BJ (cell line): ENCODE data around the gene CCDC167. TPM values are rescaled to one million over a fixed set of nuclear protein-coding genes. Genes with fewer than 3 reads are reported as not detected.

Source experiments
- CTCF ChIA-PET: fragments of 350-600 bp; formaldehyde crosslinking; extraction: SDS; loops from one replicate; lab custom pipeline; 2021; ENCODE audit warnings: antibody characterized with exemption, inconsistent platforms; lab: Yijun Ruan, JAX
- POLR2A ChIA-PET: fragments of 300-600 bp; sonication (Branson Sonifier 250); formaldehyde crosslinking; extraction: SDS; loops from one replicate; lab custom pipeline; 2021; ENCODE audit warnings: antibody characterized with exemption; lab: Charles Lee
- DNase-seq: peaks from one replicate; pipeline ENCODE4 v3.0.0-alpha.2; 2011; ENCODE audit warnings: low read depth
- H3K27me3 ChIP-seq: 2 replicates; pipeline ENCODE4 v1.6.0; 2011; ENCODE audit warnings: low read length; ENCODE audit not compliant: control insufficient read depth, insufficient read depth
- H3K36me3 ChIP-seq: 2 replicates; pipeline ENCODE4 v1.5.1; 2011; ENCODE audit warnings: low read length; ENCODE audit not compliant: control insufficient read depth, insufficient read depth
- H3K4me3 ChIP-seq: 2 replicates; pipeline ENCODE4 v1.5.1; 2011; ENCODE audit warnings: low read depth, mild to moderate bottlenecking, control low read depth, low read length
- CTCF ChIP-seq: IDR thresholded peaks from 2 replicates; pipeline ENCODE4 v1.5.1; 2011; ENCODE audit warnings: low read depth, mild to moderate bottlenecking, control low read depth, inconsistent platforms, low read length, moderate library complexity; ENCODE audit not compliant: insufficient read depth
- polyA plus RNA-seq: library from polyadenylated mRNA; depleted of rRNA; stranded (reverse); fragments of >200 nt; gene quantifications from 2 replicates; pipeline ENCODE4 v1.2.3, GENCODE V29; 2011

CCDC167 gene
- polyA plus RNA-seq, 1 experiment = 31.8 TPM

GRCh38 chr6:37492236-37492972, 7.3 kb downstream of the CCDC167 start:
- no peak for TF ChIP-seq CTCF
- Histone ChIP-seq H3K4me3 (no peak overlapping the region), H3K27me3 (no peaks in the 10 kb centered on the region), H3K36me3 (no peaks in the 10 kb centered on the region)
- DNase-seq = no peak
- ChIA-PET POLR2A (no interaction called here), CTCF (interaction anchor here (0.9 to 1.5 kb wide), 4 partner anchors 15 to 199 kb away, joined by 3 to 4 read pairs (median 3); no protein-coding TSS in a partner anchor)

GRCh38 chr6:37491830-37492208, 7.9 kb downstream of the CCDC167 start:
- no peak for TF ChIP-seq CTCF
- no peaks in the 10 kb centered on the region for H3K27me3 ChIP-seq
- ChIA-PET CTCF (interaction anchor here (0.9 to 1.5 kb wide), 4 partner anchors 15 to 199 kb away, joined by 3 to 4 read pairs (median 3); no protein-coding TSS in a partner anchor), POLR2A (no interaction called here)
- H3K36me3 ChIP-seq = no peaks in the 10 kb centered on the region
- no peak for DNase-seq
- no peak overlapping the region for H3K4me3 ChIP-seq

- CTCF ChIA-PET = interaction anchor here (1.0 to 1.5 kb wide), 4 partner anchors 14 to 200 kb away, joined by 3 to 4 read pairs (median 4); no protein-coding TSS in a partner anchor
- Histone ChIP-seq H3K27me3 (no peaks in the 10 kb centered on the region), H3K36me3 (no peaks in the 10 kb centered on the region), H3K4me3 (no peak overlapping the region)
- POLR2A ChIA-PET = no interaction called here
- no peak for DNase-seq
- TF ChIP-seq CTCF = no peak
These were observed 8.4 kb downstream of the CCDC167 start for GRCh38 chr6:37491171-37491829.

- no peak for TF ChIP-seq CTCF
- CTCF ChIA-PET = interaction anchor here (0.6 to 1.5 kb wide), 4 partner anchors 10 to 201 kb away, joined by 3 to 4 read pairs (median 4); no protein-coding TSS in a partner anchor
These were observed 9.0 kb downstream of the CCDC167 start for GRCh38 chr6:37490536-37491170.

More at GRCh38 chr6:37490536-37491170, 9.0 kb downstream of the CCDC167 start:
- no peak for DNase-seq
- H3K27me3 ChIP-seq = no peaks in the 10 kb centered on the region
- H3K36me3 ChIP-seq = no peaks in the 10 kb centered on the region
- H3K4me3 ChIP-seq = no peak overlapping the region
- POLR2A ChIA-PET = no interaction called here
